WERI-Rb-1 (cell line): ENCODE measurements around the gene MOCOS.
"Not testable (repeated sequence)": the region's sequence is repeated elsewhere in the genome, so short reads cannot be mapped to it uniquely, and the experiment has no call there.

Experiments
- DNase-seq: peaks from one replicate; pipeline ENCODE4 v3.0.0-alpha.2; 2020
- H3K27ac ChIP-seq: fragments of 250-450 bp; sonication (Bioruptor Pico); 2 replicates; pipeline ENCODE4 v1.5.1; 2020; ENCODE audit warnings: mild to moderate bottlenecking, moderate library complexity
- H3K27me3 ChIP-seq: fragments of 250-450 bp; sonication (Bioruptor Pico); 2 replicates; pipeline ENCODE4 v1.5.1; 2021; ENCODE audit warnings: mild to moderate bottlenecking, low read depth, moderate library complexity; ENCODE audit not compliant: insufficient read depth, severe bottlenecking
- H3K36me3 ChIP-seq: fragments of 250-450 bp; sonication (Bioruptor Pico); 2 replicates; pipeline ENCODE4 v1.5.1; 2020; ENCODE audit warnings: mild to moderate bottlenecking, moderate library complexity
- H3K4me3 ChIP-seq: 2 replicates; pipeline ENCODE4 v1.5.1; 2011; ENCODE audit warnings: low read depth, mild to moderate bottlenecking, control low read depth, low read length
- H3K9me3 ChIP-seq: fragments of 250-450 bp; sonication (Bioruptor Pico); 2 replicates; pipeline ENCODE4 v1.5.1; 2021; ENCODE audit warnings: mild to moderate bottlenecking, moderate library complexity; ENCODE audit not compliant: severe bottlenecking
- CTCF ChIP-seq: IDR thresholded peaks from 2 replicates; pipeline ENCODE4 v1.5.1; 2011; ENCODE audit warnings: low read depth, mild to moderate bottlenecking, control low read depth, inconsistent platforms, low read length

MOCOS gene

GRCh38 chr18:36157441-36157840, 29.9 kb upstream of the MOCOS start:
- H3K27ac ChIP-seq, result no peak overlapping the region
- no peak for DNase-seq
- no peak overlapping the region for H3K4me3 ChIP-seq
- peaks cover 80% of the 10 kb centered on the region for H3K36me3 ChIP-seq
- TF ChIP-seq CTCF, result no peak
- no peaks in the 10 kb centered on the region for H3K27me3 ChIP-seq
- no peaks in the 10 kb centered on the region for H3K9me3 ChIP-seq

GRCh38 chr18:36158266-36158867, 28.9 kb upstream of the MOCOS start:
- no peak for TF ChIP-seq CTCF
- no peak overlapping the region for H3K4me3 ChIP-seq

GRCh38 chr18:36160959-36161371, 26.3 kb upstream of the MOCOS start:
- TF ChIP-seq CTCF, result no peak
- DNase-seq, result no peak
- H3K4me3 ChIP-seq, result no peak overlapping the region
- no peaks in the 10 kb centered on the region for H3K27me3 ChIP-seq
- no peak overlapping the region for H3K27ac ChIP-seq
- peaks cover 79% of the 10 kb centered on the region for H3K36me3 ChIP-seq
- no peaks in the 10 kb centered on the region for H3K9me3 ChIP-seq

More at GRCh38 chr18:36158266-36158867, 28.9 kb upstream of the MOCOS start:
- Histone ChIP-seq H3K27me3 (no peaks in the 10 kb centered on the region), H3K9me3 (no peaks in the 10 kb centered on the region), H3K36me3 (peaks cover 76% of the 10 kb centered on the region), H3K27ac (no peak overlapping the region)
- DNase-seq, result no peak

GRCh38 chr18:36162981-36163380, 24.3 kb upstream of the MOCOS start:
- peaks cover 68% of the 10 kb centered on the region for H3K36me3 ChIP-seq
- no peak for TF ChIP-seq CTCF
- no peaks in the 10 kb centered on the region for H3K27me3 ChIP-seq
- H3K27ac ChIP-seq, result no peak overlapping the region
- no peak overlapping the region for H3K4me3 ChIP-seq
- no peak for DNase-seq
- no peaks in the 10 kb centered on the region for H3K9me3 ChIP-seq

GRCh38 chr18:36167692-36168218, 19.5 kb upstream of the MOCOS start:
- H3K36me3 ChIP-seq, result peaks cover 58% of the 10 kb centered on the region
- H3K27me3 ChIP-seq, result no peaks in the 10 kb centered on the region
- TF ChIP-seq CTCF, result no peak
- no peak overlapping the region for H3K4me3 ChIP-seq
- DNase-seq, result no peak
- H3K9me3 ChIP-seq, result no peaks in the 10 kb centered on the region
- H3K27ac ChIP-seq, result no peak overlapping the region

GRCh38 chr18:36168296-36168695, 19.0 kb upstream of the MOCOS start:
- H3K9me3 ChIP-seq, DNase-seq, H3K27me3 ChIP-seq, H3K27ac ChIP-seq, H3K4me3 ChIP-seq: not testable (repeated sequence)
- H3K36me3 ChIP-seq, result peaks cover 60% of the 10 kb centered on the region
